Naive thymus-derived CD8-positive, alpha-beta T cell (primary cell): Measurements from ENCODE around the gene TFDP1. TPM values are rescaled to one million over a fixed set of nuclear protein-coding genes. Genes with fewer than 3 reads are reported as not detected.

ENCODE experiments used
- ATAC-seq, 2 donors: fragments of 150-1000 bp; cut with Tn5 transposase in 1 of 2; sonication (Bioruptor Pico), chemical (Tn5 transposase) in 1 of 2; 1 replicate in 1 of 2; 2 replicates in 1 of 2; pipeline ENCODE4 v1.10.0; 2021; ENCODE audit warnings: mild to moderate bottlenecking in 2 of 2, moderate library complexity in 2 of 2
- POLR2A ChIA-PET: fragments of 350-600 bp; sonication (Branson Sonifier 250); formaldehyde crosslinking; loops from one replicate; lab custom pipeline; 2021; ENCODE audit warnings: antibody characterized with exemption; lab: Charles Lee
- DNase-seq, 10 donors: peaks; one replicate each; pipeline versions ENCODE4 v3.0.0 to v3.0.0-alpha.2; 2020 to 2022
- H3K27ac Mint-ChIP-seq, 10 donors: one replicate each; pipeline ENCODE4 v1.8.0; 2020 to 2022; ENCODE audit warnings: mild to moderate bottlenecking in 10 of 10, mixed read lengths in 10 of 10, moderate library complexity in 4 of 10, inconsistent platforms in 1 of 10
- H3K27me3 Mint-ChIP-seq, 5 donors: one replicate each; pipeline ENCODE4 v1.8.0; 2021 to 2022; ENCODE audit warnings: mixed read lengths in 5 of 5
- H3K36me3 Mint-ChIP-seq, 3 donors: one replicate each; pipeline ENCODE4 v1.8.0; 2020 to 2022; ENCODE audit warnings: mixed read lengths in 3 of 3, mild to moderate bottlenecking in 2 of 3, inconsistent platforms in 1 of 3
- H3K4me1 Mint-ChIP-seq, 4 donors: one replicate each; pipeline ENCODE4 v1.8.0; 2021 to 2022; ENCODE audit warnings: mixed read lengths in 4 of 4
- H3K4me3 Mint-ChIP-seq, 10 donors: one replicate each; pipeline ENCODE4 v1.8.0; 2020 to 2022; ENCODE audit warnings: mild to moderate bottlenecking in 10 of 10, mixed read lengths in 10 of 10, moderate library complexity in 6 of 10, inconsistent platforms in 1 of 10
- H3K9me3 Mint-ChIP-seq, 9 donors: one replicate each; pipeline ENCODE4 v1.8.0; 2020 to 2022; ENCODE audit warnings: mixed read lengths in 9 of 9, mild to moderate bottlenecking in 3 of 9, inconsistent platforms in 1 of 9, moderate library complexity in 1 of 9
- polyA plus RNA-seq, 3 donors: library from polyadenylated mRNA; unstranded; fragments of 300-500 nt; fragmentation: Illumina TruSeq; gene quantifications; one replicate each; pipeline ENCODE4 v1.2.3, GENCODE V29; 2021
- total RNA-seq, 8 experiments: library from RNA in 2 of 8; stranded (reverse) in 2 of 8; gene quantifications; one replicate each; pipeline ENCODE4 v1.2.3 and lab custom pipeline; 2021 to 2026

TFDP1 gene
- total and polyA plus RNA-seq, 5 experiments from 2014 or later: 17.1 to 61.9 (median 50.1) TPM

GRCh38 chr13:113664751-113665596 lies 80.4 kb downstream of the TFDP1 start:
- H3K4me1 Mint-ChIP-seq: peaks cover 0 to 9% (median 2%) of the 10 kb centered on the region in 4 donors
- POLR2A ChIA-PET: no interaction called here
- DNase-seq (peak in 1 of 10 donors; percentile 60), ATAC-seq (no peak)
- H3K36me3 Mint-ChIP-seq: peaks cover 0 to 16% (median 4%) of the 10 kb centered on the region in 3 donors
- peak overlapping the region in 1 of 10 donors; percentile 31 for H3K27ac Mint-ChIP-seq
- H3K4me3 Mint-ChIP-seq: no peak overlapping the region
- peaks cover 6 to 22% (median 16%) of the 10 kb centered on the region in 9 donors for H3K9me3 Mint-ChIP-seq
- H3K27me3 Mint-ChIP-seq: peaks cover 0 to 5% (median 3%) of the 10 kb centered on the region in 5 donors

GRCh38 chr13:113665597-113666328 lies 81.2 kb downstream of the TFDP1 start:
- H3K4me3 Mint-ChIP-seq: peak overlapping the region in 1 of 10 donors; percentile 34
- H3K27ac Mint-ChIP-seq: peak overlapping the region in 2 of 10 donors; percentile 20 to 38
- DNase-seq: peak in 1 of 10 donors; percentile 55
- ATAC-seq: no peak
- H3K9me3 Mint-ChIP-seq: peaks cover 5 to 18% (median 11%) of the 10 kb centered on the region in 9 donors
- peaks cover 0 to 14% (median 4%) of the 10 kb centered on the region in 3 donors for H3K36me3 Mint-ChIP-seq
- H3K4me1 Mint-ChIP-seq: peaks cover 0 to 9% (median 2%) of the 10 kb centered on the region in 4 donors
- peaks cover 0 to 5% (median 3%) of the 10 kb centered on the region in 5 donors for H3K27me3 Mint-ChIP-seq
- POLR2A ChIA-PET: no interaction called here

- H3K9me3 Mint-ChIP-seq: peaks cover 0 to 13% (median 5%) of the 10 kb centered on the region in 9 donors
- DNase-seq (peak in 1 of 10 donors; percentile 44), ATAC-seq (no peak)
- H3K36me3 Mint-ChIP-seq: peaks cover 0 to 8% (median 2%) of the 10 kb centered on the region in 3 donors
- H3K4me1 Mint-ChIP-seq: peaks cover 0 to 9% (median 2%) of the 10 kb centered on the region in 4 donors
- H3K27me3 Mint-ChIP-seq: peaks cover 0 to 5% (median 3%) of the 10 kb centered on the region in 5 donors
- no peak overlapping the region for H3K27ac Mint-ChIP-seq
- POLR2A ChIA-PET: no interaction called here
- H3K4me3 Mint-ChIP-seq: no peak overlapping the region
Measured at GRCh38 chr13:113666329-113666670, 81.7 kb downstream of the TFDP1 start.

DNA sequence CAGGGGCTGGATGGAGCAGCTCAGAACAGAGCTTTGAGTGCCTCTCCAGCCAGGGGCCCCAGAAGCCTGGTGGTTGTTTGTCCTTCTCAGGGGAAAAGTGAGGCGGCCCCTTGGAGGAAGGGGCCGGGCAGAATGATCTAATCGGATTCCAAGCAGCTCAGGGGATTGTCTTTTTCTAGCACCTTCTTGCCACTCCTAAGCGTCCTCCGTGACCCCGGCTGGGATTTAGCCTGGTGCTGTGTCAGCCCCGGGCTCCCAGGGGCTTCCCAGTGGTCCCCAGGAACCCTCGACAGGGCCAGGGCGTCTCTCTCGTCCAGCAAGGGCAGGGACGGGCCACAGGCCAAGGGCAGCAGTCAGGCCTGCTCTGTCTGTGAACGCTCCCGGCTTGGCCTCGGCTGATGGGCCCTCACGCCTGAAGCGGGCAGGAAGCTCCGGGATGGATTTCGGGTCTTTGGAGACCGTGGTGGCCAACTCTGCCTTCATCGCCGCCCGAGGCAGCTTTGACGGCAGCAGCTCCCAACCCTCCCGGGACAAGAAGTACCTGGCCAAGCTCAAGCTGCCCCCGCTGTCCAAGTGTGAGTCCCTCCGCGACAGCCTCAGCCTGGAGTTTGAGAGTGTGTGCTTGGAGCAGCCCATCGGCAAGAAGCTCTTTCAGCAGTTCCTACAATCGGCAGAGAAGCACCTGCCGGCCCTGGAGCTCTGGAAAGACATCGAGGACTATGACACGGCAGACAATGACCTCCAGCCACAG lies 82.6 kb downstream of the TFDP1 start, which contains the start of gene GRK1:
Gene GRK1 (plus strand): TSS at position 269 of the 751 bp plus-strand sequence. CDS start 168 bp downstream, at position 437.
- peaks cover 0 to 11% (median 3%) of the 10 kb centered on the region in 4 donors for H3K4me1 Mint-ChIP-seq
- H3K27me3 Mint-ChIP-seq: peaks cover 0 to 5% (median 3%) of the 10 kb centered on the region in 5 donors
- H3K36me3 Mint-ChIP-seq: no peaks in the 10 kb centered on the region
- peaks cover 0 to 6% (median 0%) of the 10 kb centered on the region in 9 donors for H3K9me3 Mint-ChIP-seq
- H3K4me3 Mint-ChIP-seq: no peak within 1 kb of the TSS
- POLR2A ChIA-PET: no interaction called here
- no peak within 1 kb of the TSS for H3K27ac Mint-ChIP-seq
- DNase-seq (peak in 1 of 10 donors; percentile 60), ATAC-seq (no peak)

DNA sequence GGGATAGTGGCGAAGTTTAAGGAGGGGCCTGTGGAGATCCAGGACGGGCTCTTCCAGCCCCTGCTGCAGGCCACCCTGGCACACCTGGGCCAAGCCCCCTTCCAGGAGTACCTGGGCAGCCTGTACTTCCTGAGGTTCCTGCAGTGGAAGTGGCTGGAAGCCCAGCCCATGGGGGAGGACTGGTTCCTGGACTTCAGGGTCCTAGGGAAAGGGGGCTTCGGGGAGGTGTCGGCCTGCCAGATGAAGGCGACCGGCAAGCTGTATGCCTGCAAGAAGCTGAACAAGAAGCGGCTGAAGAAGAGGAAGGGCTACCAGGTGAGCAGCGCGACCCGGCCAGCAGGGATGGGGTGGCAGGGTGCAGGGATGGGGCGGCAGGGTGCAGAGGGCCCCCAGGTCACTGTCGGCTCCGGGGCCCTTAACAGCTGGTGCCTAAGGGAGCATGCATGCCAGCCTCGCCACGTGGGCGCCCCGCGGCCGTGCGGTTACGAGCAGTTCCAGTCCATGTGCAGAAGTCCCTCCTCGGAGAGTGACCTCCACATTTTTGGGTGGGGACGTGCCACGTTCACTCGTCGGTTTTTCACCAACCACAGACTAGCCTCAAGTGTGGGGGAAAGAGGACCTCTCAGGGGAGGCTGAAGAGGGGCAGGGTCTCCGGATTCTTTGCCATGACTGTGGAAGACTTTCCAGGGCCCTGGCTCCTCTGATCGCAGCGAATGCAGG lies 83.4 kb downstream of the TFDP1 start:
- Mint-ChIP-seq H3K4me3 (no peak overlapping the region), H3K4me1 (peaks cover 0 to 16% (median 5%) of the 10 kb centered on the region in 4 donors), H3K27me3 (peaks cover 0 to 5% (median 3%) of the 10 kb centered on the region in 5 donors), H3K36me3 (no peaks in the 10 kb centered on the region), H3K9me3 (peaks cover 0 to 4% (median 0%) of the 10 kb centered on the region in 9 donors), H3K27ac (no peak overlapping the region)
- no peak for ATAC-seq
- DNase-seq: peak in 1 of 10 donors; percentile 16
- POLR2A ChIA-PET: no interaction called here

DNA sequence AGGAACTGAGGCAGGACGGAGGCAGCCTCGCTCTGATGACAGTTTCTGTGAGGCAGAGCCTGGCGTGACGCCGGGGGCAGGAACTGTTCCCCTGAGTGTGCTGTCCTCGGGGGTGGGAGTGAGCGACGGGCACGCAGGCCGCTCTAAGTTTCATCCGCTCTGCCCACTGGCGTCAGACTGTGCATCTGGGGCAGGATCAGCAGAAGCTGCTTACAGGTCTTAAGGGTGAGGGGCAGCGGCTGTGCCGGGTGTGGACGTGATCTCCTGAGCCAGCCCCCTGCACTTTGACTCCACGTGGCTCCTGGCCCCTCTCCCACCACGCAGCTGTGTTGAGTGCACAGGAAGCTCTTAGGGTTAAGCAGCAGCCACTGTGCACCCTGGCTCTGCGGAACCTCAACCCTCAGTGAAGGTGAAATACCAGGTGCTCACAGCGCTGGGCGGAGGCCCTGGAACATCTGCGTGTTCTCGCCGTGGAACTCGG lies 84.0 kb downstream of the TFDP1 start:
- DNase-seq (peak in 1 of 10 donors; percentile 60), ATAC-seq (no peak)
- peaks cover 0 to 5% (median 3%) of the 10 kb centered on the region in 5 donors for H3K27me3 Mint-ChIP-seq
- POLR2A ChIA-PET: no interaction called here
- H3K4me1 Mint-ChIP-seq: peaks cover 0 to 16% (median 5%) of the 10 kb centered on the region in 4 donors
- H3K4me3 Mint-ChIP-seq: no peak overlapping the region
- peak overlapping the region in 1 of 10 donors; percentile 46 for H3K27ac Mint-ChIP-seq
- H3K9me3 Mint-ChIP-seq: peaks cover 0 to 4% (median 0%) of the 10 kb centered on the region in 9 donors
- H3K36me3 Mint-ChIP-seq: no peaks in the 10 kb centered on the region

DNA sequence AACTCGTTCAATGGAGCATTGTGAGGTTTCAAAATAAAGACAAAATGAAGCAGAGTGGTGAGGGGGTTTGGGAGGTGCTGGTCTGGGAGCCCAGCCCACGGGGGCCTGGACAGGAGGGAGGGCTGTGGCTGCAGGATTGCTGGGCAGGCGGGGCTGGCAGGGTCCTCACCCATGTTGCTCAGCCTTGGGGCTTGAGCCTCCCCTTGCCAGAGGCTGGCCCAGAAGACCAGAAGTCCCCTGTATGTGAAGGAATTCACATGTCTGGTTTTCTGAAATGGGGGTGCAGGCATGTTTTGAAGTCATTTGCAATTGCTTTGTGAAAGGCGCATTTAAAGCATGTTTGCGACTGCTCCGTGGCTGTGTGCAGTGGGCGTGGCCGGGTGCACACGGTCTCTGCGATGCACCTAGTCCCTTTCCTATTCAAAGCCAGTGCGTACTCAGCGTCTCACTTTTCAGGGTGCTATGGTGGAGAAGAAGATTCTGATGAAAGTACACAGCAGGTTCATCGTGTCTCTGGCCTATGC lies 84.7 kb downstream of the TFDP1 start:
- Mint-ChIP-seq H3K4me3 (no peak overlapping the region), H3K9me3 (peaks cover 0 to 4% (median 0%) of the 10 kb centered on the region in 9 donors), H3K36me3 (no peaks in the 10 kb centered on the region), H3K4me1 (peaks cover 0 to 16% (median 5%) of the 10 kb centered on the region in 4 donors), H3K27ac (peak overlapping the region in 2 of 10 donors; percentile 13 to 46), H3K27me3 (peaks cover 0 to 5% (median 3%) of the 10 kb centered on the region in 5 donors)
- POLR2A ChIA-PET: no interaction called here
- no peak for ATAC-seq
- DNase-seq: peak in 1 of 10 donors; percentile 3

GRCh38 chr13:113669755-113670341 lies 85.3 kb downstream of the TFDP1 start:
- POLR2A ChIA-PET: no interaction called here
- H3K27ac Mint-ChIP-seq: peak overlapping the region in 1 of 10 donors; percentile 13
- H3K27me3 Mint-ChIP-seq: peaks cover 0 to 5% (median 2%) of the 10 kb centered on the region in 5 donors
- peaks cover 0 to 4% (median 0%) of the 10 kb centered on the region in 9 donors for H3K9me3 Mint-ChIP-seq
- peaks cover 0 to 16% (median 5%) of the 10 kb centered on the region in 4 donors for H3K4me1 Mint-ChIP-seq
- H3K36me3 Mint-ChIP-seq: no peaks in the 10 kb centered on the region
- H3K4me3 Mint-ChIP-seq: no peak overlapping the region
- ATAC-seq (no peak), DNase-seq (peak in 1 of 10 donors; percentile 42)

DNA sequence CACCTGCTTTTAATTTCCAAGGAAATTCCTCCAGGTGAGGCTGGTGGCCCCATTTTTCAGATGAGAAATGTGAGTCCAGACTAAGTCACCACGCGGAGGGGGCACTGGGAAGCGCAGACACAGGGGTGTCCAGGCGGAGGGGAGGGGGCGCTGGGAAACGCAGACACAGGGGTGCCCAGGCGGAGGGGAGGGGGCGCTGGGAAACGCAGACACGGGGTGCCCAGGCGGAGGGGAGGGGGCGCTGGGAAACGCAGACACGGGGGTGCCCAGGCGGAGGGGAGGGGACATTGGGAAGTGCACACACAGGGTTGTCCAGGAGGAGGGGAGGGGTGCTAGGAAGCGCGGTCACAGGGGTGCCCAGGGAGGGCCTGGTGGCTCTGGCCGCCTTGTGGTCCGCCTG lies 86.0 kb downstream of the TFDP1 start:
- Mint-ChIP-seq H3K4me1 (peaks cover 0 to 16% (median 5%) of the 10 kb centered on the region in 4 donors), H3K27me3 (peaks cover 0 to 4% (median 0%) of the 10 kb centered on the region in 5 donors), H3K36me3 (no peaks in the 10 kb centered on the region), H3K27ac (no peak overlapping the region), H3K4me3 (no peak overlapping the region), H3K9me3 (peaks cover 0 to 4% (median 0%) of the 10 kb centered on the region in 9 donors)
- ATAC-seq (no peak), DNase-seq (peak in 1 of 10 donors; percentile 8)
- POLR2A ChIA-PET: interaction anchor here (1.5 kb wide), 1 partner anchor 54 kb away, joined by 3 read pairs; no protein-coding TSS in a partner anchor

DNA sequence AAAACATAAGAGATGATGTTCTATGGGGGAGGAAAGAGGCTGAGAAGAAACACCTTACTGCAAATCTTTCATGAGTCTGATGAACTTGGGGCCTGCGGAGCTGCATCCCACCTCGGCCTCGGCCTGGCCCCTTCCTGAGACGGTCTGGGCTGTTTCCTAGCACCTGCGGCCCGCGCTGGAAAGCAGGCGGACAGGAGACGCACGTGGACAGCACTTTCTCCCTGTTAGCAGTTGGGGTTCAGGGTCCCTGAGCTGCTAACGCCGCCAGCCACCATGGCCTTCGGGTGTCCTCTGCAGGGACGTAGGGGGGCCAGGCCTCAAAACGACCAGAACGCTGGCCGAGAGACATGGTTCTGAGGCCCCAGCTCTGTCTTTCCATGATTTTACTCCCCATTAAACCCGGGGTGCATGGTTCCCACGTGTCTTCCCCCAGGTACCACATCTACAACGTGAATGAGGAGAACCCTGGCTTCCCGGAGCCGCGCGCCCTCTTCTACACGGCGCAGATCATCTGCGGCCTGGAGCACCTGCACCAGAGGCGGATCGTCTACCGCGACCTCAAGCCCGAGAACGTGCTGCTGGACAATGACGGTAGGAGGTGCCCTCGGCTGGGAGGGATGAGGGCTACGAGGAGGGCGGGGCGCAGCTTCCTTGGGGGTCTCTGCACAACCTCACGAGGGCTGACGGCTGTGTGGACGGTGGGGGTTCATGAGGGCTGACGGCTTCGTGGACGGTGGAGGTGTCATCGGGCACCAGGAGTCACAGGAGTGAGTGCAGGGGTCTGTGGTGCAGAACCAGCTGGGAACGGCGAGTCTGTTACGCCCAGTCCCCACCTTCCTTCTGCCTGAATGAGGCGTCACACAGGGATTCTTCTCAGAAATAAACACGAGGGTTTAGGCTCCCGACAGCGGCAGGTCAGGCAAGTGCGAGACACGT lies 86.8 kb downstream of the TFDP1 start:
- no peaks in the 10 kb centered on the region for H3K36me3 Mint-ChIP-seq
- H3K4me1 Mint-ChIP-seq: peaks cover 0 to 16% (median 5%) of the 10 kb centered on the region in 4 donors
- peaks cover 0 to 4% (median 0%) of the 10 kb centered on the region in 9 donors for H3K9me3 Mint-ChIP-seq
- ATAC-seq (no peak), DNase-seq (peak in 1 of 10 donors; percentile 49)
- POLR2A ChIA-PET: interaction anchor here (1.5 kb wide), 1 partner anchor 53 kb away, joined by 3 read pairs; no protein-coding TSS in a partner anchor
- no peak overlapping the region for H3K4me3 Mint-ChIP-seq
- peaks cover 0 to 2% (median 0%) of the 10 kb centered on the region in 5 donors for H3K27me3 Mint-ChIP-seq
- no peak overlapping the region for H3K27ac Mint-ChIP-seq
